H54 (cell line): ENCODE measurements around the gene RNLS.
A peak's percentile ranks its signal among the peaks of the same experiment; 100 is the strongest.

Experiments used
- DNase-seq: peaks from one replicate; pipeline ENCODE4 v3.0.0; 2011; ENCODE audit warnings: low spot score, mixed read lengths; ENCODE audit not compliant: insufficient read length
- FAIRE-seq: peaks from 3 replicates; lab custom pipeline; 2011; peaks lifted over from hg19 to GRCh38; lab: Jason Lieb, UNC
- POLR2A ChIP-seq: IDR thresholded peaks from 2 replicates; pipeline ENCODE4 v1.6.1; 2011; ENCODE audit warnings: low read depth, mild to moderate bottlenecking, low read length

RNLS gene

GRCh38 chr10:88583584-88583957 is 453 bp upstream of the RNLS start:
- TF ChIP-seq POLR2A: no peak
- DNase-seq: no peak
- FAIRE-seq: peak; percentile 78

DNA sequence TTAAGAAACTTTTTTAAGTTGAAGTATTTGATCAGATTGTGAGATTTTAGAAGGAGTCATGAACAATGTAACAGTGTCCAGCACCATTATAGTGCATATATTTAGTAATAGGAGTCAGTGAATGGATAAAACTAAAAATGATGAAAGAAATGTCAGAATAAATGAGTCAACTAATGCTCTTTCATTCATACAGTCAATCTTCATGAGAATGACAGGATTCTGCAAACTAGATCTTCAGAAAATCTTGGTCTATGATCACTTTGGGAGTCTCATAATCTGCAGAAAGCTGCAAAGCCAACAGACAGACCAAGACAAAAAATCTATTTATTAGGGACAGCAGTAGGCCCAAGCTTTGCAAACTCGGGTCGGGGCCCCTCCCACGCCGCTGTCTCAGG is 710 bp downstream of the RNLS start:
- no peak for DNase-seq
- FAIRE-seq: peak; percentile 82
- no peak for TF ChIP-seq POLR2A

- TF ChIP-seq POLR2A: no peak
- no peak for DNase-seq
- peak; percentile 97 for FAIRE-seq
Measured at GRCh38 chr10:88565072-88565471, 18.0 kb downstream of the RNLS start.

GRCh38 chr10:88562152-88562551 is 21.0 kb downstream of the RNLS start:
- no peak for FAIRE-seq
- no peak for DNase-seq
- no peak for TF ChIP-seq POLR2A

DNA sequence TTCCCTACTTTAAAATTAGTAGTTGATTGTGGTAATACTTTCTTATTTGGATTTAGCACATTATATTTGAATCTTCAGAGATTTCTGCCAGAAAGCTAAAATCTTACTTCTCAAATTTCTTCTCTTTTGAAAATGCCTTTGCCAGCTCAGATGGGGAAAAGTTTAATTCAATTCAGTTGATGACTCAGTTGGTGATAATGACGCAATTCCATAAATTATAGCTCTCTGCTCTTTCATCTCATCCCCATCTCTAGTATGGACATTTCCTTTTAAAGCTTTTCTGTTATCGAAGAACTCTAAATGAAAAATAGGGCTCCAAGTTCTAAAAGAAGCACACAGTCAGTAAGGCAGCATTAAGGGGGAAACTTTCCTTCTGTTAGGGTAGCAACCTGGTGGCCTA is 25.5 kb downstream of the RNLS start:
- TF ChIP-seq POLR2A: no peak
- DNase-seq (no peak), FAIRE-seq (peak; percentile 99)

- no peak for TF ChIP-seq POLR2A
- no peak for FAIRE-seq
Measured at GRCh38 chr10:88557256-88557655, 25.9 kb downstream of the RNLS start.

GRCh38 chr10:88555190-88555908 is 27.8 kb downstream of the RNLS start:
- no peak for TF ChIP-seq POLR2A
- FAIRE-seq (peak; percentile 52), DNase-seq (no peak)

More at GRCh38 chr10:88557256-88557655, 25.9 kb downstream of the RNLS start:
- DNase-seq: no peak

DNA sequence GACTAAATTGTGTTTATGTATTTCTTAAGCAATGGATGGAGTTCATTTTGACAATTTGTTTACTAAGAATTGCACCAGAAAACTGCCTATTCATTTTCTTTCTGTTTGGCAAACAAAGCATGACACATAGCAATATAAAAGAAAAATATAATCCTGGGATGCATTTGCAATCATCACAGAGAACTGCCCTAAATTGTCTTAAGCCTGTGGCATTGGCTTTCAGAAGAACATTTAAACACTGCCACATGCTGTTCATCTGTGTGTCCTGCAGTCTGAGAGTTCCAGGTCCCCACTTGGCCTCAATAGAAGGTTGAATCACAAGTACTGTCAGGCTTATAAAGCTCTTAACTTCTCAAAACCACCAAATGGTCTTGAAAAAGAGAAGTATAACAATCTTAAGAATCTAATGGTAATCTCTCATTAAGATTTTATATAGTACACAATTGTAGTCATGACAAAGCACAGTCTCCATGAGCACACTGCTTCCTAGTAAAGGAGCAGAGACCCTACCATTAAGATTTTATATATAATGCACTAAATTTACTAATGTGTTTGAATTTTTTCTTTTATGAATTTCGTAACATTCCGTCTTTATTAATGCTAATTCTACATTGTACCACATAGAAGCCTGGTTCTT is 29.9 kb downstream of the RNLS start:
- peak; percentile 99 for FAIRE-seq
- TF ChIP-seq POLR2A: no peak
- peak; percentile 31 for DNase-seq

DNA sequence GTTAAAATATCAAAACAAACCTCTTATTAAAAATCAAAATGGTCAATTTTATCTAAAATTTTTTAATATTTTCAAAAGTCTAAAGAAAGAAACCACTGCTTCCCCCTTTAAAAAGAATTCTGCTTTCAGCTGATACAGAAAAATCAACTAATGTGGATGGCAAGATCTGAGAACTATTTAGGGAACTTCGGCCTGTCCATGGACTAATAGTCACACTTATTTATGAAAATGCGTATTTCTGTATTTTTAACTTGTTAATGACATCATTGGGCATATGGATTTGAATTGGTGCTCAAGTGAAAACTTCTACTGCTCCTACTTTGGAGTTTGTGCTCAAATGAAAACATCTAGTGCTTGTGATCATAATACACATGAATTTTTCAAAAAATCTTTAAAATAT is 31.9 kb downstream of the RNLS start:
- DNase-seq (no peak), FAIRE-seq (no peak)

DNA sequence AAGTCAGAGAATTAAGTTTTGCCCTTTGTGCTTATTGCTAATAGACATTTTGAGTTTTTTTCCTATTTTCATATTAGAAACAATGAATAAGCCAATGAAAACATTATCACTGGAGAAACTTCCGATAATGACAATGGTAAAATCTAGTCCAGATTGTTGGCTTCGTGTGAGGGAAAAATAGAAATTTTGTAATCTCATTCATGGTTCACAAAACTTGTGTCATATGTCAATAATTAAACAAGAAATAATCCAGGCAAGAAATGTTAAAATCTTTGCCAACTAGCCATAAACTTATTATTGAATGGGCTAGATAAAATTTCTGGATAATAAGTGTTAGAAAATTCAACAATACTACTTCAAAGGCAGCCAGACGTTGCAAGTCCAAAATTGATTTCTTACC is 36.6 kb downstream of the RNLS start:
- DNase-seq (no peak), FAIRE-seq (no peak)
- no peak for TF ChIP-seq POLR2A

More for the DNA sequence above, 31.9 kb downstream of the RNLS start:
- TF ChIP-seq POLR2A: no peak

DNA sequence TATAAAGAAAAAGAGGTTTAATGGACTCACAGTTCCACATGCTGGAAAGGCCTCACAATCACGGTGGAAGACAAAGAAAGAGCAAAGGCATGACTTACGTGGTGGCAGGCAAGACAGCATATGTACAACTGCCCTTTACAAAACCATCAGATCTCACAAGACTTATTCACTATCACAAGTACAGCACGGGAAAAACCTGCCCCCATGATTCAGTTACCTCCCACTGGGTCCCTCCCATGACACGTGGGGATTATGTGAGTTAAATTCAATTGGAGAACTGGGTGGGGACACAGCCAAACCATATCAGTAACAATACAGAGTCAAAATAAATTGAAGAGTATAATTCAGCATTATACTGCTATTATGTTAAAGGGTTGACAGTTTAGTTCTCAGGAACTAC is 37.8 kb downstream of the RNLS start:
- DNase-seq (no peak), FAIRE-seq (no peak)
- TF ChIP-seq POLR2A: no peak

- peak; percentile 67 for FAIRE-seq
Measured at GRCh38 chr10:88544140-88544870, 38.8 kb downstream of the RNLS start.

DNA sequence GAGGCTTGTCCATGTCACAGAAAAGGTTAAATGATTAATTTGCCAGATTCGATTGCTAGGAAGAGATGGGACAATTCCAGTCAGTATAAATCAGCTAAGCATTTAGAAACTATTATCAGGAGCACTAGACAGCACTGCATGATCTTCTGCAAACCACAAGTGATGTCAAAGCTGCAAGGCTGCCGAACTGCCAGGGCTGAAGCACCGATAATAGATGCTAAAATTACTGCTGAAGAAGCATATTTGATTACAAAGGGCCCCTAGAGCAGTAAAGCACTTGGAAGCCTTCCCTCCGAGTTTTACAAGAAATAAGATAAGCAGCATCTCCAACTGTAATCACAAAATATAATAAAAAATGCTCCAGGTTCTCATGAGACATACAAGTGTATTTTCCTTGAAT is 40.6 kb downstream of the RNLS start:
- no peak for FAIRE-seq
- DNase-seq: no peak
- no peak for TF ChIP-seq POLR2A

More at GRCh38 chr10:88544140-88544870, 38.8 kb downstream of the RNLS start:
- no peak for DNase-seq
- TF ChIP-seq POLR2A: no peak

DNA sequence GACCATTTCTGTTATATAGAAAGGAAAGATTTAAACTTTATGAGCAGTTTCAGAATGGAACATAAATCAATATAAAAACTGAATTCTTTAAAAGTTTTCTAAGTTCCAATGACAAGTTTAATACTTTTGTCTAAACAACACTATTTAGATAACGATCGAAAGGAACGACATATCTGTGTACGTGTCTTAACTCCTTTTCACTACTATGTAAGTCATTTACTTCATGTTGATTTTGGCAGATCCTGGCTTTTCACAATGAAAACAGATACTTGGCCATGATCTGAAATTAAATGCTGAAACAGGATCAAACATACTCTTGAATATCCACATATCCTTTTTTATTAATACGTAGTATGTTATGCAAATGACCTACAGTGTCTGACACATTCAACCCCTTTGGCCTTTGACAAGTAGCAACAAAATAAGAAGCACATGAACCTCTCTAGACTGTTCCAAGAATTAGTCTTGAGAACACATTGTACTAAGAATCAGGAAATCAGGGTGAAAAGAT is 41.9 kb downstream of the RNLS start:
- FAIRE-seq (peak; percentile 84), DNase-seq (no peak)
- TF ChIP-seq POLR2A: no peak
